Adrenal gland (tissue), 12 donors: ENCODE data around the gene RELCH. TPM values are rescaled to one million over a fixed set of nuclear protein-coding genes. Genes with fewer than 3 reads are reported as not detected.

Source experiments
- DNase-seq, 7 donors: peaks; one replicate each; pipeline ENCODE4 v3.0.0-alpha.2; 2019 to 2020
- H3K27ac ChIP-seq, 5 donors: fragments of 200-600 bp; sonication (generic) in 4 of 5; 1 replicate in 3 of 5; 2 replicates in 2 of 5; pipeline versions ENCODE4 v1.5.1 to v1.8.0; 2016 to 2020; ENCODE audit warnings: mild to moderate bottlenecking in 1 of 5
- H3K27me3 ChIP-seq: fragments of 200-600 bp; 2 replicates; pipeline ENCODE4 v1.8.0; 2021
- H3K36me3 ChIP-seq, 2 donors: fragments of 200-600 bp; replicated peaks in 1 of 2; 1 replicate in 1 of 2; 2 replicates in 1 of 2; pipeline versions ENCODE4 v1.5.1 to v1.8.0; 2018 to 2022
- H3K4me1 ChIP-seq, 2 donors: fragments of 200-600 bp; replicated peaks in 1 of 2; 1 replicate in 1 of 2; 2 replicates in 1 of 2; pipeline versions ENCODE4 v1.5.1 to v1.8.0; 2018 to 2021
- H3K4me3 ChIP-seq, 4 donors: fragments of 200-600 bp; sonication (generic) in 3 of 4; one replicate each; pipeline ENCODE4 v1.5.1; 2016 to 2018
- H3K9me3 ChIP-seq, 3 donors: fragments of 200-600 bp; sonication (generic) in 1 of 3; replicated peaks in 1 of 3; 1 replicate in 2 of 3; 2 replicates in 1 of 3; pipeline versions ENCODE4 v1.5.1 to v1.8.0; 2016 to 2021
- POLR2A ChIP-seq, 2 donors: fragments of 450-650 bp; IDR thresholded peaks; one replicate each; pipeline ENCODE4 v1.6.1; 2017; ENCODE audit warnings: antibody characterized with exemption in 2 of 2, mild to moderate bottlenecking in 2 of 2, moderate library complexity in 1 of 2
- WGBS, 4 donors: extraction: QIAGEN DNeasy Blood & Tissue Kit in 2 of 4; methylation state at CpG; one replicate each; pipeline versions ENCODE4 v1.1.5 to v1.1.7; 2013 to 2017; 5-methylcytosine and 5-hydroxymethylcytosine counted together
- intact Hi-C, 2 donors: fragments of 100-400 bp; cut with DNase I; formaldehyde crosslinking; loops; one replicate each; pipeline versions ENCODE4 v1.14.1 to v1.15.0; 2022 to 2023
- polyA plus RNA-seq, 3 donors: library from polyadenylated mRNA; stranded (reverse); fragments of 200-250 nt in 2 of 3; fragments of 350-450 nt in 1 of 3; fragmentation: Illumina TruSeq in 1 of 3; extraction: RNeasy Lipid Tissue Mini Kit (QIAGEN cat#74804) in 1 of 3; gene quantifications; one replicate each; pipeline ENCODE4 v1.2.3, GENCODE V29; 2013 to 2014
- total RNA-seq, 9 donors: library from RNA; depleted of rRNA in 4 of 9; stranded (reverse); fragments of >200 nt in 4 of 9; fragments of 120-200 nt in 1 of 9; fragmentation: NEBNext Ultra II Directional in 1 of 9; extraction: Animal tissue kit (Norgen Biotek cat#: 25700) in 1 of 9; gene quantifications; one replicate each; pipeline versions ENCODE4 v1.1.0 to v1.2.4, GENCODE V29; 2013 to 2023
- TF ChIP-seq, protein P1 (sequence below), 6 experiments: fragments of 450-650 bp in 4 of 6; fragments of 200-600 bp in 2 of 6; sonication (generic) in 1 of 6; IDR thresholded peaks; 1 replicate in 5 of 6; 2 replicates in 1 of 6; pipeline versions ENCODE4 v1.5.1 to v1.8.0; 2016 to 2021; ENCODE audit warnings: antibody characterized with exemption in 6 of 6, mild to moderate bottlenecking in 2 of 6, moderate library complexity in 1 of 6
- donor health status: healthy with polysubstance abuse.
- donor health status: Bipolar disorder and iron deficiency.
- donor health status: DM: yes; HTN: yes; CAD: no.
- donor health status: DM: no; HTN: no; CAD: no.
- donor health status: DM: no; HTN: no; CAD: no.
- donor health status: DM: yes; HTN: yes; CAD: no.

RELCH gene
- total and polyA plus RNA-seq, 12 donors: 15.6 to 45.5 (median 26.2) TPM

DNA sequence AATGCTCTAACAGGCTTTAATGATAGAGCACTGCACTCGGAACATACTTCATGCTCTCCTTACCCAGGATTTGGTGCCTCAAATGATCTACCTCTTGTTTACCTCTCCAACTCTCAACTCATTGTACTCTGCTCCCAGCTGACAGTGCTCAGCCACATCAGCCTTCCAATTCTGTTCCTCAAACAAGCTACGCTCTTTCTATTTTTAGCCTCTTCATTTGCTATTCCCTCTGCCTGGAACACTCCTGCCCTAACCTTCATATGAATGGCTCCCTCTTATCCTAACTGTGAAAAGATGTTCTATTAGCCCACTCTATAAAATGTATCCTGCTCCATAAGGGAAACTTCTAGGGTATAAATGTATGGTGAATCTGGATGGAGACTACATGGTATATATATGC lies 42.7 kb upstream of the RELCH start:
- no peak overlapping the region for H3K27ac ChIP-seq
- H3K27me3 ChIP-seq: no peaks in the 10 kb centered on the region
- no peak for TF ChIP-seq POLR2A (IDR thresholded peaks at IDR 0.05)
- TF ChIP-seq, protein P1, sequence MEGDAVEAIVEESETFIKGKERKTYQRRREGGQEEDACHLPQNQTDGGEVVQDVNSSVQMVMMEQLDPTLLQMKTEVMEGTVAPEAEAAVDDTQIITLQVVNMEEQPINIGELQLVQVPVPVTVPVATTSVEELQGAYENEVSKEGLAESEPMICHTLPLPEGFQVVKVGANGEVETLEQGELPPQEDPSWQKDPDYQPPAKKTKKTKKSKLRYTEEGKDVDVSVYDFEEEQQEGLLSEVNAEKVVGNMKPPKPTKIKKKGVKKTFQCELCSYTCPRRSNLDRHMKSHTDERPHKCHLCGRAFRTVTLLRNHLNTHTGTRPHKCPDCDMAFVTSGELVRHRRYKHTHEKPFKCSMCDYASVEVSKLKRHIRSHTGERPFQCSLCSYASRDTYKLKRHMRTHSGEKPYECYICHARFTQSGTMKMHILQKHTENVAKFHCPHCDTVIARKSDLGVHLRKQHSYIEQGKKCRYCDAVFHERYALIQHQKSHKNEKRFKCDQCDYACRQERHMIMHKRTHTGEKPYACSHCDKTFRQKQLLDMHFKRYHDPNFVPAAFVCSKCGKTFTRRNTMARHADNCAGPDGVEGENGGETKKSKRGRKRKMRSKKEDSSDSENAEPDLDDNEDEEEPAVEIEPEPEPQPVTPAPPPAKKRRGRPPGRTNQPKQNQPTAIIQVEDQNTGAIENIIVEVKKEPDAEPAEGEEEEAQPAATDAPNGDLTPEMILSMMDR (IDR thresholded peaks at IDR 0.05): no peak
- H3K4me3 ChIP-seq: no peak overlapping the region
- intact Hi-C loops: no loop called here
- 96 to 100% (median 98%) methylated on average over 2 of the region's 2 CpGs for WGBS, 4 donors
- no peaks in the 10 kb centered on the region for H3K36me3 ChIP-seq
- DNase-seq: no peak
- H3K4me1 ChIP-seq: no peaks in the 10 kb centered on the region
- no peaks in the 10 kb centered on the region for H3K9me3 ChIP-seq

DNA sequence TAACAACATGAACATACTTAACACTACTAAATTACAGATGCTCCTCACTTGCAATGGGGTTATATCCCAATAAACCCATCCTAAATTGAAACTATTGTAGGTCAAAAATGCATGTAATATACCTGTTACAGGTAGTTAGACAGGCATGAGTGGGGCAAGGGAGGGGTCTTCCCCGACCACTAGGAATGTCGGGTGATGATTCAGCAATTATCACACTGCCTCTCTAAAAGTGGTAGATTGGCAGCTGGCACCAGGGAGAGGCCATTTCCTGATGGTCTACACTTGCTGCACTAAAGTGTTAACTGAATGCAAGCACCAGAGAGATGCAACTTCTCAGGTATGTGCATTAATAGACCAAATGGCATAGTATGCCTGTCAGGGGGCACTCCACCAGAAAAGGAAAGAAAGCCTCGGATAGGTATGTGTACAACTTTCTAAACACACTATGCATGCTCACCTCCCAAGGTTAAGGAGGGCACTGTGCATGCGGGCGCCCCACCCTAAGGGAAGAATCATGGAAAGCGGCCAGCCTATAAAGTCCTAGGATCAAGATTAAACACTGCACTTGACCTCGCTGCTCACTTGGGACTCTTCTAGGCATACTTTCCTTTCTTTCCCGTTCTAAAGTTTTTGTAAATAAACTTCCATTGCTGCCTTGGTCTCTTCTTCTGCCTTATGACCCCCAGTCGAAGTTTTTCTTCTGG lies 35.8 kb upstream of the RELCH start:
- TF ChIP-seq POLR2A (IDR thresholded peaks at IDR 0.05): no peak
- TF ChIP-seq, protein P1 (IDR thresholded peaks at IDR 0.05): no peak
- WGBS, 4 donors: 88 to 95% (median 94%) methylated on average over 7 to 9 of the region's 9 CpGs
- intact Hi-C loops: no loop called here

DNA sequence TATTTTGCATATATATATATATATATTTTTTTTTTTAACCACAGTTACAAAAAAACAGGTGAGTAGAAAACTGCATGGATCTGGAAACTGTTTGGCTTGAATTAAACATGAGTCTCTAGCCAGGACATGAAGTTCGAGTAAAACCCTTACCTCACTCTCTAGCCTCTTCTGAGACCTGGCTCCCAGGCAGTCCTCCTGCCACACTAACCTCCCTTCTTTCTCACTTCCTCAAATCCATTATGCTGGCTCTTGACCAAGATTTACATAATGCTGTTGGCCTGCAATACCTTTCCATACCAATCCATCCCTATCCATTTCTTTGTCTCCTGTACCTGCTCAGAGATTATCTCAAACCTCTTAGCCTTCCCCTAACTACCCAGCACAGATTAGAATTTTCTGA lies 34.2 kb upstream of the RELCH start:
- H3K27me3 ChIP-seq: no peaks in the 10 kb centered on the region
- TF ChIP-seq, protein P1 (IDR thresholded peaks at IDR 0.05): no peak
- TF ChIP-seq POLR2A (IDR thresholded peaks at IDR 0.05): no peak
- DNase-seq: no peak
- no peaks in the 10 kb centered on the region for H3K36me3 ChIP-seq
- no peak overlapping the region for H3K4me3 ChIP-seq
- no peak overlapping the region for H3K27ac ChIP-seq
- 87 to 96% (median 91%) methylated on average over 1 of the region's 1 CpG for WGBS, 4 donors
- no peaks in the 10 kb centered on the region for H3K9me3 ChIP-seq
- intact Hi-C loops: no loop called here
- H3K4me1 ChIP-seq: no peaks in the 10 kb centered on the region

More for the DNA sequence above, 35.8 kb upstream of the RELCH start:
- Histone ChIP-seq H3K4me1 (no peaks in the 10 kb centered on the region), H3K4me3 (no peak overlapping the region), H3K36me3 (no peaks in the 10 kb centered on the region), H3K9me3 (no peaks in the 10 kb centered on the region), H3K27ac (no peak overlapping the region), H3K27me3 (no peaks in the 10 kb centered on the region)
- no peak for DNase-seq

DNA sequence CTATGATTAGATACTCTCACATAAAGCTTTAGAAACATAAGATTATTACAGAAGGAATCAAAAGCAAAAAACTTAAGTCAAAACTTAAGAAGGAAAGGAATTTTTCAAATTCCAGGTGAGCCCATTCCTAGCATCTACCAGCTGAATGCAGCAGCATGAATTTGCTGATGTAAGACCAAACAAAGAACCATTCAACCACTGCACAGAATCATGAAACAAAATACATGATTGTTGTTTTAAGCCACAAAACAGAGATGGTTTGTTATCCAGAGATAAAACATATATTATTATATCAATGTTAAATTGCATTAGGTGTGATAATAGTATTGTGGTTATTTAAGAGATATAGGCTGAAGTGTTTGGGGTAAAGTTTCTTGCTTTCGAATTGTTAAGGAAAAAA lies 29.2 kb upstream of the RELCH start:
- H3K9me3 ChIP-seq: no peaks in the 10 kb centered on the region
- H3K4me1 ChIP-seq: no peaks in the 10 kb centered on the region
- H3K27ac ChIP-seq: no peak overlapping the region
- no peaks in the 10 kb centered on the region for H3K36me3 ChIP-seq
- no peaks in the 10 kb centered on the region for H3K27me3 ChIP-seq
- H3K4me3 ChIP-seq: no peak overlapping the region
- intact Hi-C loops: no loop called here
- no peak for TF ChIP-seq POLR2A (IDR thresholded peaks at IDR 0.05)
- TF ChIP-seq, protein P1 (IDR thresholded peaks at IDR 0.05): no peak
- WGBS, 4 donors: 87 to 100% (median 92%) methylated on average over 1 of the region's 1 CpG
- no peak for DNase-seq
